ENCODE measurements around the gene HES4.

The HES4 gene

GRCh38 chr1:1001057-1001783 lies 1.3 kb upstream of the HES4 start:
- TF ChIP-seq, protein P1, sequence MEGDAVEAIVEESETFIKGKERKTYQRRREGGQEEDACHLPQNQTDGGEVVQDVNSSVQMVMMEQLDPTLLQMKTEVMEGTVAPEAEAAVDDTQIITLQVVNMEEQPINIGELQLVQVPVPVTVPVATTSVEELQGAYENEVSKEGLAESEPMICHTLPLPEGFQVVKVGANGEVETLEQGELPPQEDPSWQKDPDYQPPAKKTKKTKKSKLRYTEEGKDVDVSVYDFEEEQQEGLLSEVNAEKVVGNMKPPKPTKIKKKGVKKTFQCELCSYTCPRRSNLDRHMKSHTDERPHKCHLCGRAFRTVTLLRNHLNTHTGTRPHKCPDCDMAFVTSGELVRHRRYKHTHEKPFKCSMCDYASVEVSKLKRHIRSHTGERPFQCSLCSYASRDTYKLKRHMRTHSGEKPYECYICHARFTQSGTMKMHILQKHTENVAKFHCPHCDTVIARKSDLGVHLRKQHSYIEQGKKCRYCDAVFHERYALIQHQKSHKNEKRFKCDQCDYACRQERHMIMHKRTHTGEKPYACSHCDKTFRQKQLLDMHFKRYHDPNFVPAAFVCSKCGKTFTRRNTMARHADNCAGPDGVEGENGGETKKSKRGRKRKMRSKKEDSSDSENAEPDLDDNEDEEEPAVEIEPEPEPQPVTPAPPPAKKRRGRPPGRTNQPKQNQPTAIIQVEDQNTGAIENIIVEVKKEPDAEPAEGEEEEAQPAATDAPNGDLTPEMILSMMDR (IDR thresholded peaks at IDR 0.05; ENCODE audit: extremely low read depth, insufficient read depth, missing control alignments): no peak
- DNase-seq (ENCODE audit: low spot score): peak; percentile 56
- in situ Hi-C loops (cut with MboI; ENCODE audit: low pct_unique_long_range_greater_than_20kb, low sequenced_read_pairs, unreplicated experiment): no loop called here

DNA sequence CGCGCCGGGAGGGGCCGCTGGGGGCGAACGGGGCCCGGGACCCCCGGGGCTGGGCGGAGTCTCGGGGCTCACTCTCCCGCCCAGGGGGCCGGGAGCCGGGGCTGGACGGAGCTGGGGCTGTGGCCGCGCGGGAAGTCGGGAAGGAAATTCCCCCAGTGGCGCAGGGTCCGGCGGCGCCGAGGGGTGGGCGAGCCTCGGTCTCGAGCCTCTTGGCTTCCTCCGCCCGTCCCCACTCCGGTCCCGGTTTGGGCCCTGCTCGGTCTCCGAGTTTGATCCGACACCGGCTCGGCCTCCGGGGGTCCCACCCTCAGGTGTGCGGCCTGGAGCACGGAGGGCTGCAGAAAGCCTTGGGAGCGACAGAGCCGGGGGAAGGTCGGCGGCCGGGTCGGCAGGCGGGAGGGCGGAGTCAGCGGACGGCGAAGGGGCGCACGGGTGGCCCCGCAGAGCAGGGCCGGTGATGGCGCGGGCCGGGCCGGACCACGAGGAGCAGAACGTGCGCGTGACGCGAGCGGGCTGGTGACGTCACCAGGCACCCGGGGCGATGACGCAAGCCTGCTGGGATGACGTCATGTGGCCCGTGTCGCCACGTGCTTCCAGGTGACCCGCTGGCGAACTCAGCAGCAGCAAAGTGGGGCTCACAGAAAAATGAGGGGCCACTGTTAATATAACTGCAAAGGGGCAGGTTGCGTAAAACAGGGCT lies 610 bp upstream of the HES4 start:
- in situ Hi-C loops (cut with MboI; ENCODE audit: low pct_unique_long_range_greater_than_20kb, low sequenced_read_pairs, unreplicated experiment): no loop called here
- TF ChIP-seq, protein P1 (IDR thresholded peaks at IDR 0.05; ENCODE audit: extremely low read depth, insufficient read depth, missing control alignments): no peak
- DNase-seq (ENCODE audit: low spot score): peak; percentile 91

GRCh38 chr1:998995-999724 lies 737 bp downstream of the HES4 start:
- TF ChIP-seq, protein P1 (IDR thresholded peaks at IDR 0.05; ENCODE audit: extremely low read depth, insufficient read depth, missing control alignments): peak; percentile 9
- in situ Hi-C loops (cut with MboI; ENCODE audit: low pct_unique_long_range_greater_than_20kb, low sequenced_read_pairs, unreplicated experiment): no loop called here
- DNase-seq (ENCODE audit: low spot score): no peak

DNA sequence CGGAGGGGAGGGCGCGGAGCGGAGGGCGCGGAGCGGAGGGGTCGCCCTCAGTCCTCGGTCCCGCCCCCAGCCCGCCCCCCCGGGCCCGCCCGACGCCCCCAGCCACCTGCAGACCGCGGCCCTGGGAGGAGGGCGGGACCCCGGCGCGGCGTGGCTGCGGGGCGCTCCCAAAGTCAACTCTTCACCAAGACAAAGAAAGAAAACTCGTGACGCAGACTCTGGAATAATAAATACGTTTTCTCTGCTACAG lies 1.2 kb downstream of the HES4 start:
- in situ Hi-C loops (cut with MboI; ENCODE audit: low pct_unique_long_range_greater_than_20kb, low sequenced_read_pairs, unreplicated experiment): no loop called here
- TF ChIP-seq, protein P1 (IDR thresholded peaks at IDR 0.05; ENCODE audit: extremely low read depth, insufficient read depth, missing control alignments): no peak
- DNase-seq (ENCODE audit: low spot score): no peak

DNA sequence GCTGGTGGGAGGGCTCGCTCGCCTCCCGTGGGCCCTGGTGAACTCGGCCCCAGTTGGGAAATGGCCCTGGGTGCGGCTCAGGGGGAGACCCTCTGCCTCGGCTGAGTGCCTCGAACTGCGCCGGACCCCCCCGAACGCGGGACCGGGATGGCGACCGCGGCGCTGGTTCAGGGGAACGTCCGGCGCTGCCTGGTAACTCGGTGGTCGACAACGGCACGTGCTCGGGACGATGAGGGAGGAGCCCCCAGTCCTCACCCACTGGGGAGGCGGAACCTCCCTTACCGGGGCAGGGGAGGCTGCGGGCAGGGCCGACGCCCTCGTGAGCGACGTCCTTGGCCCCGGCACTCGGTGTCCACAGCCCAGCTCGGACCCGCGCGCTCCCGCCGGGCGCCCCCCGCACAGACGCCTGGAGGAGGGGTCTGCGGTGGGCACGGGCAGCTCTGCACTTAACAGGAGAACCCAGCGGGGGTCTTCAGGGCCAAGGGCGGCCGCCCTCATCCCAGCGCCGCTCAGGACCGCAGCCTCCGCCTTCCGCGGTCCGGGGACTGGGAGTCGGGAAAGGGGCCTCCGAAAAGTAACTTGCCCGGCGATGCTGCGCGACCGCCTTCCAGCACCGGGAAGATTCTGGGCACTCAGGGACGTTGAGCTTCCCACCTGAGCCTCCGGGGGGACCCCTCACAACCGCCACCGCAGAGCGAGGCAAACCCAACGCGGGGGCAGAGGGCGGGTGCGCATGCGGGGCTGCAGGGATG lies 1.7 kb downstream of the HES4 start:
- in situ Hi-C loops (cut with MboI; ENCODE audit: low pct_unique_long_range_greater_than_20kb, low sequenced_read_pairs, unreplicated experiment): no loop called here
- TF ChIP-seq, protein P1 (IDR thresholded peaks at IDR 0.05; ENCODE audit: extremely low read depth, insufficient read depth, missing control alignments): no peak
- no peak for DNase-seq (ENCODE audit: low spot score)

DNA sequence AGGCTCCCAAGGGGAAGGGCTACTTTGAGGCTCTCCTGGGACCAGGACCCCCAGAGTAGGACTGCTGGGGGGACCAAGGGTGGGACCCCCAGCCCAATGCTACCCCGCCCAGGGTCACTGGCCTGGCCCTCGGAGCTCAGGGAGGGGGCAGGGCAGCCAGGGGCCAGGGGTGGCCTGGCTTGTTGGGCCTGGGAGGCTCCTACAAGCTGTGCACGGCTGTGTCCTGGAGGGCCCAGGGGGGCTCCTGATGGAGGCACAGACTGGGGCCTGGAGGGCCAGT lies 2.2 kb downstream of the HES4 start:
- in situ Hi-C loops (cut with MboI; ENCODE audit: low pct_unique_long_range_greater_than_20kb, low sequenced_read_pairs, unreplicated experiment): no loop called here

More for the DNA sequence above, 2.2 kb downstream of the HES4 start:
- DNase-seq (ENCODE audit: low spot score): no peak
- TF ChIP-seq, protein P1 (IDR thresholded peaks at IDR 0.05; ENCODE audit: extremely low read depth, insufficient read depth, missing control alignments): no peak
